PFSK-1 (cell line): ENCODE data around the gene SKAP2.

ENCODE experiments used
- FOXP2 ChIP-seq: optimal IDR thresholded peaks from 2 replicates; pipeline ENCODE3; 2011; ENCODE audit warnings: borderline replicate concordance, control low read depth, inconsistent platforms; ENCODE audit not compliant: insufficient read depth; ENCODE audit errors: extremely low read length, extremely low read depth
- POLR2AphosphoS5 ChIP-seq: IDR thresholded peaks from 2 replicates; pipeline ENCODE4 v1.6.1; 2012; ENCODE audit warnings: low read depth, mild to moderate bottlenecking, control low read depth, low read length, moderate library complexity
- REST ChIP-seq, 2 experiments: IDR thresholded peaks; 2 replicates each; pipeline versions ENCODE4 v1.6.1 to v1.8.0; 2011 to 2012; ENCODE audit warnings: low read depth in 2 of 2, low read length in 2 of 2, control low read depth in 1 of 2, inconsistent platforms in 1 of 2, mild to moderate bottlenecking in 1 of 2, moderate library complexity in 1 of 2; ENCODE audit not compliant: insufficient read depth in 1 of 2
- SIN3A ChIP-seq: IDR thresholded peaks from 2 replicates; pipeline ENCODE4 v1.6.1; 2012; ENCODE audit warnings: mild to moderate bottlenecking, low read length, moderate library complexity, borderline replicate concordance; ENCODE audit not compliant: insufficient read depth
- TAF1 ChIP-seq: IDR thresholded peaks from 2 replicates; pipeline ENCODE4 v1.6.1; 2012; ENCODE audit warnings: low read length, control low read depth, borderline replicate concordance; ENCODE audit not compliant: insufficient read depth

Gene SKAP2

GRCh38 chr7:26858241-26858715 lies 6.1 kb downstream of the SKAP2 start:
- TF ChIP-seq TAF1 (no peak), SIN3A (no peak), FOXP2 (no peak)

- TF ChIP-seq SIN3A (no peak), POLR2AphosphoS5 (no peak), REST (IDR thresholded peaks at IDR 0.05; ENCODE audit: insufficient read depth in 1 of 2, low read depth in 2 of 2, low read length in 2 of 2) (no peak), FOXP2 (no peak), TAF1 (no peak)
Observed at GRCh38 chr7:26857506-26858240, 6.7 kb downstream of the SKAP2 start.

- TF ChIP-seq FOXP2 (no peak), REST (IDR thresholded peaks at IDR 0.05; ENCODE audit: insufficient read depth in 1 of 2, low read depth in 2 of 2, low read length in 2 of 2) (no peak), TAF1 (no peak), POLR2AphosphoS5 (no peak), SIN3A (no peak)
Observed at GRCh38 chr7:26857170-26857505, 7.3 kb downstream of the SKAP2 start.

GRCh38 chr7:26856176-26856985 lies 8.0 kb downstream of the SKAP2 start:
- TF ChIP-seq FOXP2, result no peak
- no peak for TF ChIP-seq SIN3A
- TF ChIP-seq REST (IDR thresholded peaks at IDR 0.05; ENCODE audit: insufficient read depth in 1 of 2, low read depth in 2 of 2, low read length in 2 of 2), result no peak

- TF ChIP-seq TAF1 (no peak), FOXP2 (no peak), REST (IDR thresholded peaks at IDR 0.05; ENCODE audit: insufficient read depth in 1 of 2, low read depth in 2 of 2, low read length in 2 of 2) (no peak), SIN3A (no peak), POLR2AphosphoS5 (no peak)
Observed at GRCh38 chr7:26854876-26855855, 9.2 kb downstream of the SKAP2 start.
